ENCODE data around the gene TRIM14.

DNA sequence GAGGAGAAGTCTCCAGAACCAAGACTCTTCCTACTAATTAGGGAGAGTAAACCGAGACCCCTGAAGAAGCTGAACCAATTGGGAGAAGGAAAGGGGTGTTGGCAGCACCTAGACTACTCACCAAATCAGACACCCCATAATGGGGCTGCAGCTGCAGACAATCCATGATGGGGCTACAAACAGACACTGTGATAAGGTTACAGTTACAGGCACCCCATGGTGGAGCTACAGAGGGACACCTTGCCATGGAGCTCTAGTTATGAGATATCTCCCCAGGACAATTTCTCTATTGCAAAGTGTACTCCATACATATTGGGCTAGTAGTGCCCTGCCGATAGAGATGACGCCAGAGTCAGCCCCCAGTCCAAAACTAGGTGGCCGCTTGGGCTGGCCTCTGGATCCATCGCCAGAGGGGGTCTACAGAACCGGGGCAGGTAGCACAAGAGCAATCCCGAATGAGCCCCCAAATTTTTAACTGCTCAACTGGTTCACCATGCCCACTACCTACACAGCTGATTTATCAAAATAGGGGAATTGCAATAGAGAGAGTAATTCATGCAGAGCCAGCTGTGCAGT, 64.6 kb downstream of the TRIM14 start:
- TF ChIP-seq, protein P1, sequence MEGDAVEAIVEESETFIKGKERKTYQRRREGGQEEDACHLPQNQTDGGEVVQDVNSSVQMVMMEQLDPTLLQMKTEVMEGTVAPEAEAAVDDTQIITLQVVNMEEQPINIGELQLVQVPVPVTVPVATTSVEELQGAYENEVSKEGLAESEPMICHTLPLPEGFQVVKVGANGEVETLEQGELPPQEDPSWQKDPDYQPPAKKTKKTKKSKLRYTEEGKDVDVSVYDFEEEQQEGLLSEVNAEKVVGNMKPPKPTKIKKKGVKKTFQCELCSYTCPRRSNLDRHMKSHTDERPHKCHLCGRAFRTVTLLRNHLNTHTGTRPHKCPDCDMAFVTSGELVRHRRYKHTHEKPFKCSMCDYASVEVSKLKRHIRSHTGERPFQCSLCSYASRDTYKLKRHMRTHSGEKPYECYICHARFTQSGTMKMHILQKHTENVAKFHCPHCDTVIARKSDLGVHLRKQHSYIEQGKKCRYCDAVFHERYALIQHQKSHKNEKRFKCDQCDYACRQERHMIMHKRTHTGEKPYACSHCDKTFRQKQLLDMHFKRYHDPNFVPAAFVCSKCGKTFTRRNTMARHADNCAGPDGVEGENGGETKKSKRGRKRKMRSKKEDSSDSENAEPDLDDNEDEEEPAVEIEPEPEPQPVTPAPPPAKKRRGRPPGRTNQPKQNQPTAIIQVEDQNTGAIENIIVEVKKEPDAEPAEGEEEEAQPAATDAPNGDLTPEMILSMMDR (conservative IDR thresholded peaks at IDR 0.05; ENCODE audit: low read depth, low read length): no peak
- TF ChIP-seq CEBPB (IDR thresholded peaks at IDR 0.05; ENCODE audit: low read depth, low read length): no peak
- no peak for TF ChIP-seq POLR2A (IDR thresholded peaks at IDR 0.05; ENCODE audit: low read depth, low read length)
- no peak for TF ChIP-seq MAFK (IDR thresholded peaks at IDR 0.05; ENCODE audit: low read depth, low read length)
- no peak for TF ChIP-seq MAZ (IDR thresholded peaks at IDR 0.05; ENCODE audit: borderline replicate concordance, low read depth, low read length)
- TF ChIP-seq CHD1 (IDR thresholded peaks at IDR 0.05; ENCODE audit: low read depth, low read length): no peak
- TF ChIP-seq FOS (IDR thresholded peaks at IDR 0.05; ENCODE audit: low read depth, low read length): no peak
- TF ChIP-seq RFX5 (IDR thresholded peaks at IDR 0.05; ENCODE audit: low read depth, low read length): no peak
- no peak for TF ChIP-seq MXI1 (IDR thresholded peaks at IDR 0.05; ENCODE audit: borderline replicate concordance, low read depth, low read length)

Measured in IMR-90 (cell line).